B cell (primary cell): Measurements from ENCODE around the gene PLD1. TPM values are rescaled to one million over a fixed set of nuclear protein-coding genes. Genes with fewer than 3 reads are reported as not detected.

ENCODE experiments used
- ATAC-seq: fragments of 200-7000 bp; cut with Tn5 transposase; one replicate; pipeline ENCODE4 v1.10.0; 2021; ENCODE audit warnings: low read depth, mild to moderate bottlenecking, moderate number of reproducible peaks, moderate library complexity
- CTCF ChIA-PET: fragments of 350-600 bp; sonication (Branson Sonifier 250); formaldehyde crosslinking; loops from one replicate; lab custom pipeline; 2021; ENCODE audit warnings: antibody characterized with exemption, inconsistent platforms; lab: Charles Lee
- POLR2A ChIA-PET: fragments of 350-600 bp; sonication (Branson Sonifier 250); formaldehyde crosslinking; loops from one replicate; lab custom pipeline; 2021; ENCODE audit warnings: antibody characterized with exemption; lab: Charles Lee
- DNase-seq: peaks from one replicate; pipeline ENCODE4 v3.0.0; 2013
- H2AFZ ChIP-seq: 2 replicates; pipeline ENCODE4 v1.6.1; 2012; ENCODE audit warnings: mild to moderate bottlenecking, low read depth, low read length; ENCODE audit not compliant: insufficient read depth, poor library complexity, severe bottlenecking
- H3K27ac ChIP-seq, 2 donors: 1 replicate in 1 of 2; 2 replicates in 1 of 2; pipeline ENCODE4 v1.5.1; 2012 to 2013; ENCODE audit warnings: low read length in 2 of 2, mild to moderate bottlenecking in 2 of 2, moderate library complexity in 1 of 2
- H3K27me3 ChIP-seq, 4 experiments: fragments of 200-600 bp in 1 of 4; sonication (generic) in 1 of 4; replicated peaks in 1 of 4; 1 replicate in 2 of 4; 2 replicates in 2 of 4; pipeline versions ENCODE4 v1.6.1 to v1.7.0; 2013 to 2016; ENCODE audit warnings: low read length in 3 of 4, mild to moderate bottlenecking in 2 of 4, mixed read lengths in 1 of 4, moderate library complexity in 1 of 4; ENCODE audit not compliant: insufficient read depth in 4 of 4, control insufficient read depth in 3 of 4; ENCODE audit errors: control extremely low read depth in 1 of 4
- H3K36me3 ChIP-seq, 2 experiments: replicated peaks in 1 of 2; 1 replicate in 1 of 2; 2 replicates in 1 of 2; pipeline versions ENCODE4 v1.6.1 to v1.7.1; 2013; ENCODE audit warnings: low read length in 1 of 2; ENCODE audit not compliant: insufficient read depth in 2 of 2, control insufficient read depth in 1 of 2; ENCODE audit errors: control extremely low read depth in 1 of 2, extremely low read depth in 1 of 2
- H3K4me1 ChIP-seq, 2 donors: fragments of 200-600 bp in 1 of 2; sonication (generic) in 1 of 2; 1 replicate in 1 of 2; 2 replicates in 1 of 2; pipeline versions ENCODE4 v1.5.1 to v1.6.1; 2013 to 2017; ENCODE audit warnings: low read length in 2 of 2; ENCODE audit not compliant: control insufficient read depth in 2 of 2, insufficient read depth in 2 of 2
- H3K4me2 ChIP-seq: replicated peaks from 2 replicates; pipeline ENCODE3; 2012; ENCODE audit warnings: mild to moderate bottlenecking, low read depth, low read length; ENCODE audit not compliant: poor library complexity, severe bottlenecking
- H3K4me3 ChIP-seq, 5 experiments: fragments of 200-600 bp in 1 of 5; sonication (generic) in 1 of 5; 1 replicate in 3 of 5; 2 replicates in 2 of 5; pipeline versions ENCODE4 v1.5.1 to v1.7.0; 2011 to 2016; ENCODE audit warnings: low read length in 4 of 5, mild to moderate bottlenecking in 4 of 5, low read depth in 2 of 5, control low read depth in 1 of 5, moderate library complexity in 1 of 5; ENCODE audit not compliant: insufficient read depth in 1 of 5; ENCODE audit errors: control extremely low read depth in 1 of 5, extremely low read depth in 1 of 5
- H3K79me2 ChIP-seq: fragments of 200-600 bp; sonication (generic); one replicate; pipeline ENCODE4 v1.6.0; 2016; ENCODE audit warnings: low read length; ENCODE audit not compliant: control insufficient read depth, insufficient read depth
- H3K9ac ChIP-seq: fragments of 200-600 bp; sonication (generic); 2 replicates; pipeline ENCODE4 v1.6.1; 2017; ENCODE audit warnings: mild to moderate bottlenecking, low read length, moderate library complexity
- H3K9me3 ChIP-seq, 3 donors: one replicate each; pipeline versions ENCODE4 v1.6.1 to v1.7.1; 2013; ENCODE audit warnings: low read length in 2 of 3; ENCODE audit not compliant: control insufficient read depth in 2 of 3, insufficient read depth in 1 of 3; ENCODE audit errors: control extremely low read depth in 1 of 3
- H4K20me1 ChIP-seq: 2 replicates; pipeline ENCODE4 v1.6.0; 2012; ENCODE audit warnings: mild to moderate bottlenecking, low read length; ENCODE audit not compliant: insufficient read depth, control insufficient read depth, poor library complexity, severe bottlenecking
- H3K27ac Mint-ChIP-seq: one replicate; pipeline ENCODE4 v1.8.0; 2021; ENCODE audit warnings: mixed read lengths
- H3K27me3 Mint-ChIP-seq: one replicate; pipeline ENCODE4 v1.8.0; 2021; ENCODE audit warnings: mixed read lengths
- H3K4me1 Mint-ChIP-seq: one replicate; pipeline ENCODE4 v1.8.0; 2021; ENCODE audit warnings: mixed read lengths
- H3K4me3 Mint-ChIP-seq: one replicate; pipeline ENCODE4 v1.8.0; 2021; ENCODE audit warnings: mixed read lengths
- H3K9me3 Mint-ChIP-seq: one replicate; pipeline ENCODE4 v1.8.0; 2022; ENCODE audit warnings: mixed read lengths; ENCODE audit not compliant: insufficient read depth
- EZH2 ChIP-seq: IDR thresholded peaks from 2 replicates; pipeline ENCODE4 v1.6.1; 2012; ENCODE audit warnings: borderline replicate concordance, low read depth, mild to moderate bottlenecking, moderate library complexity, low read length; ENCODE audit not compliant: insufficient read depth, poor library complexity, severe bottlenecking
- WGBS: methylation state at CpG from one replicate; pipeline ENCODE4 v1.1.5; 2013; ENCODE audit warnings: missing lambda C conversion rate; ENCODE audit not compliant: insufficient coverage; 5-methylcytosine and 5-hydroxymethylcytosine counted together
- intact Hi-C: fragments of 100-400 bp; cut with micrococcal nuclease; formaldehyde crosslinking; loops from one replicate; pipeline ENCODE4 v1.10.0; 2022
- polyA plus RNA-seq: library from polyadenylated mRNA; depleted of rRNA; stranded (reverse); fragments of >200 nt; gene quantifications from 2 replicates; pipeline ENCODE4 v1.2.3, GENCODE V29; 2012
- total RNA-seq, 2 donors: library from RNA; stranded (reverse); fragments of 120-200 nt in 1 of 2; gene quantifications; 1 replicate in 1 of 2; 2 replicates in 1 of 2; pipeline versions ENCODE4 v1.2.3 to v1.2.4, GENCODE V29; 2013 to 2022
- TF ChIP-seq, protein P1 (sequence below): fragments of 200-600 bp; IDR thresholded peaks from one replicate; pipeline ENCODE4 v1.8.0; 2022; ENCODE audit warnings: antibody characterized with exemption, mild to moderate bottlenecking

Gene PLD1
- total and polyA plus RNA-seq, 2 donors (not counting 1 experiment from before 2014, with no cell fraction given) = 0.24 to 0.52 TPM

DNA sequence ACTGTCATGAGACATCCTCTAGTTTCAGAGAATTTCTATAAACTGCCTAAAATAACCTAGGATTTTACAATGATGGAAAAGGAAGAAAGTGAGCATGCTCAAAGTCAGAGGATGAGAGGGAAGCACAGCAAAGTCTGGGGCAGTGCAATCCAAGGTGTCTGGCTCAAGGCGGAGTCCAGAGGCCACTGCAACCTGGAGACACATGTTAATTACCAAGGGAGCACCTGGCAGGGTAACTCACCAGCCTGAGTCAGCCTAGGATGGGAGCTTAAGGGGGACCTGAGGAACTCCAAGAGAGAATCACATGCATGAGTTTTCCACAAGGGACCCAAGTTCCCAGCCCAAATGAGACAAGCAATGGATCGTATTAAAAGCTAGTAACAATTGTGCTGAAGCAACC, 49.8 kb downstream of the PLD1 start:
- Histone ChIP-seq H3K9me3 (no peaks in the 10 kb centered on the region), H2AFZ (no peak overlapping the region), H3K4me2 (no peak overlapping the region), H3K36me3 (no peaks in the 10 kb centered on the region), H3K4me1 (no peaks in the 10 kb centered on the region), H3K9ac (no peak overlapping the region), H4K20me1 (no peaks in the 10 kb centered on the region), H3K79me2 (no peaks in the 10 kb centered on the region), H3K27ac (no peak overlapping the region), H3K27me3 (no peaks in the 10 kb centered on the region), H3K4me3 (no peak overlapping the region)
- Mint-ChIP-seq H3K4me3 (no peak overlapping the region), H3K27ac (no peak overlapping the region), H3K9me3 (no peaks in the 10 kb centered on the region), H3K27me3 (peaks cover 10% of the 10 kb centered on the region), H3K4me1 (no peaks in the 10 kb centered on the region)
- TF ChIP-seq, protein P1, sequence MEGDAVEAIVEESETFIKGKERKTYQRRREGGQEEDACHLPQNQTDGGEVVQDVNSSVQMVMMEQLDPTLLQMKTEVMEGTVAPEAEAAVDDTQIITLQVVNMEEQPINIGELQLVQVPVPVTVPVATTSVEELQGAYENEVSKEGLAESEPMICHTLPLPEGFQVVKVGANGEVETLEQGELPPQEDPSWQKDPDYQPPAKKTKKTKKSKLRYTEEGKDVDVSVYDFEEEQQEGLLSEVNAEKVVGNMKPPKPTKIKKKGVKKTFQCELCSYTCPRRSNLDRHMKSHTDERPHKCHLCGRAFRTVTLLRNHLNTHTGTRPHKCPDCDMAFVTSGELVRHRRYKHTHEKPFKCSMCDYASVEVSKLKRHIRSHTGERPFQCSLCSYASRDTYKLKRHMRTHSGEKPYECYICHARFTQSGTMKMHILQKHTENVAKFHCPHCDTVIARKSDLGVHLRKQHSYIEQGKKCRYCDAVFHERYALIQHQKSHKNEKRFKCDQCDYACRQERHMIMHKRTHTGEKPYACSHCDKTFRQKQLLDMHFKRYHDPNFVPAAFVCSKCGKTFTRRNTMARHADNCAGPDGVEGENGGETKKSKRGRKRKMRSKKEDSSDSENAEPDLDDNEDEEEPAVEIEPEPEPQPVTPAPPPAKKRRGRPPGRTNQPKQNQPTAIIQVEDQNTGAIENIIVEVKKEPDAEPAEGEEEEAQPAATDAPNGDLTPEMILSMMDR = no peak
- TF ChIP-seq EZH2 = no peak
- DNase-seq = no peak
- CTCF ChIA-PET = no interaction called here
- no peak for ATAC-seq
- POLR2A ChIA-PET = no interaction called here
- WGBS = 90% methylated on average over 1 of the region's 2 CpGs
- intact Hi-C loops = no loop called here

DNA sequence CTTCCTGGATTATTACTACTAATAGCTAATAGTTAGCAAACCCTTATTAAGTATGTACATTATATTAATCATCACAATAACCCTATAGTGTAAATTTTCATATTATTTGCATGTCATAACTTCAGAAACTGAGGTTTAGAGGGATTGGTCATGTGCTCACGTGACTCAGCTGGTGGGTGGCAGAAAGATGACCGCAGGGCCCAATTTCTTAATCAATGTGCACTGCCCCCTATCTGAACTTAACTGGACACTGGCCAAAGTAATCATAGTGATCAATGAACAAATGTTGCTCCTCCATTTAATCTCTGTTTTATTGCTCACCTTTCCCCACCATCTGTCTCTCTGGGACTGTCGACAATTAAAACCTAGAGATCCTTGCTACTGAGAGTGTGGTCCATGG, 52.2 kb downstream of the PLD1 start:
- DNase-seq = no peak
- WGBS = 93% methylated on average over 3 of the region's 3 CpGs
- no peak overlapping the region for H3K4me2 ChIP-seq
- no peak overlapping the region for H3K4me3 ChIP-seq
- H3K4me1 ChIP-seq = no peaks in the 10 kb centered on the region
- no peaks in the 10 kb centered on the region for H3K27me3 ChIP-seq
- H3K9ac ChIP-seq = no peak overlapping the region
- no peak overlapping the region for H3K27ac ChIP-seq
- Mint-ChIP-seq H3K27me3 (peaks cover 10% of the 10 kb centered on the region), H3K4me1 (no peaks in the 10 kb centered on the region), H3K9me3 (no peaks in the 10 kb centered on the region), H3K4me3 (no peak overlapping the region), H3K27ac (no peak overlapping the region)
- H2AFZ ChIP-seq = no peak overlapping the region
- no peaks in the 10 kb centered on the region for H3K79me2 ChIP-seq
- TF ChIP-seq EZH2 = no peak
- TF ChIP-seq, protein P1 = no peak
- intact Hi-C loops = no loop called here
- H3K36me3 ChIP-seq = no peaks in the 10 kb centered on the region
- ChIA-PET POLR2A (no interaction called here), CTCF (no interaction called here)
- no peak for ATAC-seq
- no peaks in the 10 kb centered on the region for H4K20me1 ChIP-seq
- no peaks in the 10 kb centered on the region for H3K9me3 ChIP-seq
